ENCODE results near the gene ACLY. TPM values are rescaled to one million over a fixed set of nuclear protein-coding genes. Genes with fewer than 3 reads are reported as not detected.
A peak's percentile ranks its signal among the peaks of the same experiment; 100 is the strongest.

The ACLY gene
- total RNA-seq, 1 experiment from 2014 or later, result 350 TPM

DNA sequence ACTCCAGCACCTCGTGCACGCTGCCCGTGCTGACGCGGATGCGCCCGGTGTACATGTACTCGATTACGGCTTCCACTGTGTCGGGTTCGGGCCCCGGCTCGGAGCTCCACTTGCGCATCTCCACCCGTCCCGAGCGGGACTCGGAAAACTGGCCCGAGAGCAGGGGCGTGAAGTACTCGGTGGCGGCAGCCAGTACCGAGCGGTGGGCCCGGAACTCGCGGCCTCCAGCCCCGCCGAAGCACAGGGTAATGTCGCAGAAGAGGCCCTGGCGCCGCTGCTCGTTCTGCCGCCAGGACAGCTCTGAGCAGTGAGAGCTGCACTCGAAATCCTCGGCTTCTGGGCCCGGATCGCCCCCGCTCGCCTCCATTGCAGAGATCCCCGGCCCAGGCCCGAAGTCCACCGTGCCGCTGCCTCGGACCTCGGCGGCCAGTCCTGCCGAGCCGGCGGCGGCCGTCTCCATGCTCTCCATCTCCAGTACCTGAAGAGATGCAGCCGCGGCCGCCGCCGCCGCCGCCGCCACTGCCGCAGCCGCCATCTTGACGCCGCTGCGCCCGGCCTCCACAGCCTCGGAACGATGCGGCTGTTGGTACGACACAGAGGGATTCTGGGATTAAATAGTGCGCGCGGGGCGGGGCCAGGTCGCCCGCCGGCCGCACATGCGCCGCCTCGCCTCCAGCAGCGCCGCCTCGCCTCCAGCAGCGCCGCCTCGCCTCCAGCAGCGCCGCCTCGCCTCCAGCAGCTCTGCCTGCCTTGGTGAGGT lies 53.7 kb downstream of the ACLY start, which contains the start of gene KLHL11 (continued):
- peak; percentile 93 for TF ChIP-seq ARID4B (CRISPR knock-in tag; IDR thresholded peaks at IDR 0.05; ENCODE audit: borderline replicate concordance)
- TF ChIP-seq CREM (CRISPR knock-in tag; IDR thresholded peaks at IDR 0.05), result no peak; the same call in 1 of the 2 replicates
- no peak for TF ChIP-seq NR3C1 (CRISPR knock-in tag; conservative IDR thresholded peaks at IDR 0.05; ENCODE audit: low read depth)
- 0 out of 2 replicates have a peak, but pooled peaks have one; percentile 47 for TF ChIP-seq CBFB (CRISPR knock-in tag; IDR thresholded peaks at IDR 0.05; ENCODE audit: low read depth)
- peak; percentile 80; the same call in 1 of the 2 replicates for TF ChIP-seq HMGXB4 (CRISPR knock-in tag; IDR thresholded peaks at IDR 0.05)
- TF ChIP-seq, protein P1, sequence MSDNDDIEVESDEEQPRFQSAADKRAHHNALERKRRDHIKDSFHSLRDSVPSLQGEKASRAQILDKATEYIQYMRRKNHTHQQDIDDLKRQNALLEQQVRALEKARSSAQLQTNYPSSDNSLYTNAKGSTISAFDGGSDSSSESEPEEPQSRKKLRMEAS (CRISPR knock-in tag; IDR thresholded peaks at IDR 0.05), result peak; percentile 64
- TF ChIP-seq, protein P2, sequence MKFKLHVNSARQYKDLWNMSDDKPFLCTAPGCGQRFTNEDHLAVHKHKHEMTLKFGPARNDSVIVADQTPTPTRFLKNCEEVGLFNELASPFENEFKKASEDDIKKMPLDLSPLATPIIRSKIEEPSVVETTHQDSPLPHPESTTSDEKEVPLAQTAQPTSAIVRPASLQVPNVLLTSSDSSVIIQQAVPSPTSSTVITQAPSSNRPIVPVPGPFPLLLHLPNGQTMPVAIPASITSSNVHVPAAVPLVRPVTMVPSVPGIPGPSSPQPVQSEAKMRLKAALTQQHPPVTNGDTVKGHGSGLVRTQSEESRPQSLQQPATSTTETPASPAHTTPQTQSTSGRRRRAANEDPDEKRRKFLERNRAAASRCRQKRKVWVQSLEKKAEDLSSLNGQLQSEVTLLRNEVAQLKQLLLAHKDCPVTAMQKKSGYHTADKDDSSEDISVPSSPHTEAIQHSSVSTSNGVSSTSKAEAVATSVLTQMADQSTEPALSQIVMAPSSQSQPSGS (CRISPR knock-in tag; IDR thresholded peaks at IDR 0.05; ENCODE audit: borderline replicate concordance, low read depth), result no peak
- no peak for TF ChIP-seq ZBTB21 (CRISPR knock-in tag; IDR thresholded peaks at IDR 0.05; ENCODE audit: borderline replicate concordance)
- no peak for TF ChIP-seq NFYB (CRISPR knock-in tag; conservative IDR thresholded peaks at IDR 0.05; ENCODE audit: low read depth)
- no peak for TF ChIP-seq NR1H2 (CRISPR knock-in tag; IDR thresholded peaks at IDR 0.05)
- peak; percentile 78 for TF ChIP-seq ZBTB43 (CRISPR knock-in tag; IDR thresholded peaks at IDR 0.05)
- TF ChIP-seq, protein P3, sequence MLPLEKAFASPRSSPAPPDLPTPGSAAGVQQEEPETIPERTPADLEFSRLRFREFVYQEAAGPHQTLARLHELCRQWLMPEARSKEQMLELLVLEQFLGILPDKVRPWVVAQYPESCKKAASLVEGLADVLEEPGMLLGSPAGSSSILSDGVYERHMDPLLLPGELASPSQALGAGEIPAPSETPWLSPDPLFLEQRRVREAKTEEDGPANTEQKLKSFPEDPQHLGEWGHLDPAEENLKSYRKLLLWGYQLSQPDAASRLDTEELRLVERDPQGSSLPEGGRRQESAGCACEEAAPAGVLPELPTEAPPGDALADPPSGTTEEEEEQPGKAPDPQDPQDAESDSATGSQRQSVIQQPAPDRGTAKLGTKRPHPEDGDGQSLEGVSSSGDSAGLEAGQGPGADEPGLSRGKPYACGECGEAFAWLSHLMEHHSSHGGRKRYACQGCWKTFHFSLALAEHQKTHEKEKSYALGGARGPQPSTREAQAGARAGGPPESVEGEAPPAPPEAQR (CRISPR knock-in tag; IDR thresholded peaks at IDR 0.05), result no peak
- TF ChIP-seq, protein P4, sequence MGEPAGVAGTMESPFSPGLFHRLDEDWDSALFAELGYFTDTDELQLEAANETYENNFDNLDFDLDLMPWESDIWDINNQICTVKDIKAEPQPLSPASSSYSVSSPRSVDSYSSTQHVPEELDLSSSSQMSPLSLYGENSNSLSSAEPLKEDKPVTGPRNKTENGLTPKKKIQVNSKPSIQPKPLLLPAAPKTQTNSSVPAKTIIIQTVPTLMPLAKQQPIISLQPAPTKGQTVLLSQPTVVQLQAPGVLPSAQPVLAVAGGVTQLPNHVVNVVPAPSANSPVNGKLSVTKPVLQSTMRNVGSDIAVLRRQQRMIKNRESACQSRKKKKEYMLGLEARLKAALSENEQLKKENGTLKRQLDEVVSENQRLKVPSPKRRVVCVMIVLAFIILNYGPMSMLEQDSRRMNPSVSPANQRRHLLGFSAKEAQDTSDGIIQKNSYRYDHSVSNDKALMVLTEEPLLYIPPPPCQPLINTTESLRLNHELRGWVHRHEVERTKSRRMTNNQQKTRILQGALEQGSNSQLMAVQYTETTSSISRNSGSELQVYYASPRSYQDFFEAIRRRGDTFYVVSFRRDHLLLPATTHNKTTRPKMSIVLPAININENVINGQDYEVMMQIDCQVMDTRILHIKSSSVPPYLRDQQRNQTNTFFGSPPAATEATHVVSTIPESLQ (CRISPR knock-in tag; IDR thresholded peaks at IDR 0.05), result no peak
- no peak for TF ChIP-seq ZNF671 (CRISPR knock-in tag; IDR thresholded peaks at IDR 0.05)
- TF ChIP-seq ETV6 (CRISPR knock-in tag; IDR thresholded peaks at IDR 0.05), result peak; percentile 77; the same call in 1 of the 2 replicates
- 0 out of 2 replicates have a peak, but pooled peaks have one; percentile 68 for TF ChIP-seq FOXP1 (CRISPR knock-in tag; IDR thresholded peaks at IDR 0.05; ENCODE audit: borderline replicate concordance)
